ENCODE measurements around the gene CELSR1. TPM values are rescaled to one million over a fixed set of nuclear protein-coding genes. Genes with fewer than 3 reads are reported as not detected.
"Not testable (repeated sequence)": the region's sequence is repeated elsewhere in the genome, so short reads cannot be mapped to it uniquely, and the experiment has no call there.

The CELSR1 gene
- total RNA-seq, 1 experiment from 2014 or later, result 5.3 TPM

GRCh38 chr22:46518038-46518437 is 19.4 kb downstream of the CELSR1 start:
- no peaks in the 10 kb centered on the region for H3K27me3 ChIP-seq (ENCODE audit: control insufficient read depth, insufficient read depth, low read length)
- no peaks in the 10 kb centered on the region for H3K36me3 ChIP-seq (replicated peaks; ENCODE audit: control insufficient read depth, insufficient read depth, low read length)
- no peak overlapping the region for H3K4me3 ChIP-seq (ENCODE audit: insufficient read depth, low read depth, low read length)
- DNase-seq, result no peak

- Histone ChIP-seq H3K4me3 (ENCODE audit: insufficient read depth, low read depth, low read length) (no peak overlapping the region), H3K36me3 (replicated peaks; ENCODE audit: control insufficient read depth, insufficient read depth, low read length) (no peaks in the 10 kb centered on the region), H3K27me3 (ENCODE audit: control insufficient read depth, insufficient read depth, low read length) (no peaks in the 10 kb centered on the region)
- DNase-seq, result no peak
Observed at GRCh38 chr22:46517255-46517761, 20.1 kb downstream of the CELSR1 start.

- Histone ChIP-seq H3K27me3 (ENCODE audit: control insufficient read depth, insufficient read depth, low read length) (no peaks in the 10 kb centered on the region), H3K36me3 (replicated peaks; ENCODE audit: control insufficient read depth, insufficient read depth, low read length) (no peaks in the 10 kb centered on the region), H3K4me3 (ENCODE audit: insufficient read depth, low read depth, low read length) (no peak overlapping the region)
- DNase-seq, result peak; percentile 51
Observed at GRCh38 chr22:46516638-46517037, 20.8 kb downstream of the CELSR1 start.

GRCh38 chr22:46516112-46516487 is 21.3 kb downstream of the CELSR1 start:
- H3K27me3 ChIP-seq (ENCODE audit: control insufficient read depth, insufficient read depth, low read length); DNase-seq; H3K4me3 ChIP-seq (ENCODE audit: insufficient read depth, low read depth, low read length); H3K36me3 ChIP-seq (replicated peaks; ENCODE audit: control insufficient read depth, insufficient read depth, low read length): not testable (repeated sequence)

- no peaks in the 10 kb centered on the region for H3K36me3 ChIP-seq (replicated peaks; ENCODE audit: control insufficient read depth, insufficient read depth, low read length)
- no peaks in the 10 kb centered on the region for H3K27me3 ChIP-seq (ENCODE audit: control insufficient read depth, insufficient read depth, low read length)
- no peak overlapping the region for H3K4me3 ChIP-seq (ENCODE audit: insufficient read depth, low read depth, low read length)
- DNase-seq, result peak; percentile 72
Observed at GRCh38 chr22:46515208-46516111, 22.0 kb downstream of the CELSR1 start.

- Histone ChIP-seq H3K36me3 (replicated peaks; ENCODE audit: control insufficient read depth, insufficient read depth, low read length) (no peaks in the 10 kb centered on the region), H3K4me3 (ENCODE audit: insufficient read depth, low read depth, low read length) (no peak overlapping the region), H3K27me3 (ENCODE audit: control insufficient read depth, insufficient read depth, low read length) (no peaks in the 10 kb centered on the region)
- DNase-seq, result peak; percentile 80
Observed at GRCh38 chr22:46514592-46515207, 22.7 kb downstream of the CELSR1 start.

GRCh38 chr22:46513908-46514550 is 23.4 kb downstream of the CELSR1 start:
- H3K4me3 ChIP-seq (ENCODE audit: insufficient read depth, low read depth, low read length), result no peak overlapping the region
- H3K27me3 ChIP-seq (ENCODE audit: control insufficient read depth, insufficient read depth, low read length), result no peaks in the 10 kb centered on the region
- H3K36me3 ChIP-seq (replicated peaks; ENCODE audit: control insufficient read depth, insufficient read depth, low read length), result no peaks in the 10 kb centered on the region
- DNase-seq, result peak; percentile 49

- Histone ChIP-seq H3K36me3 (replicated peaks; ENCODE audit: control insufficient read depth, insufficient read depth, low read length) (no peaks in the 10 kb centered on the region), H3K27me3 (ENCODE audit: control insufficient read depth, insufficient read depth, low read length) (no peaks in the 10 kb centered on the region), H3K4me3 (ENCODE audit: insufficient read depth, low read depth, low read length) (no peak overlapping the region)
- no peak for DNase-seq
Observed at GRCh38 chr22:46512683-46513082, 24.7 kb downstream of the CELSR1 start.

GRCh38 chr22:46512039-46512370 is 25.4 kb downstream of the CELSR1 start:
- DNase-seq, result no peak
- no peaks in the 10 kb centered on the region for H3K27me3 ChIP-seq (ENCODE audit: control insufficient read depth, insufficient read depth, low read length)
- H3K36me3 ChIP-seq (replicated peaks; ENCODE audit: control insufficient read depth, insufficient read depth, low read length), result no peaks in the 10 kb centered on the region
- H3K4me3 ChIP-seq (ENCODE audit: insufficient read depth, low read depth, low read length), result no peak overlapping the region

- peak; percentile 53 for DNase-seq
- Histone ChIP-seq H3K36me3 (replicated peaks; ENCODE audit: control insufficient read depth, insufficient read depth, low read length) (no peaks in the 10 kb centered on the region), H3K4me3 (ENCODE audit: insufficient read depth, low read depth, low read length) (no peak overlapping the region), H3K27me3 (ENCODE audit: control insufficient read depth, insufficient read depth, low read length) (no peaks in the 10 kb centered on the region)
Observed at GRCh38 chr22:46511151-46512038, 26.0 kb downstream of the CELSR1 start.

- Histone ChIP-seq H3K27me3 (ENCODE audit: control insufficient read depth, insufficient read depth, low read length) (no peaks in the 10 kb centered on the region), H3K36me3 (replicated peaks; ENCODE audit: control insufficient read depth, insufficient read depth, low read length) (no peaks in the 10 kb centered on the region), H3K4me3 (ENCODE audit: insufficient read depth, low read depth, low read length) (no peak overlapping the region)
- no peak for DNase-seq
Observed at GRCh38 chr22:46509416-46510089, 27.9 kb downstream of the CELSR1 start.

- Histone ChIP-seq H3K36me3 (replicated peaks; ENCODE audit: control insufficient read depth, insufficient read depth, low read length) (no peaks in the 10 kb centered on the region), H3K4me3 (ENCODE audit: insufficient read depth, low read depth, low read length) (no peak overlapping the region), H3K27me3 (ENCODE audit: control insufficient read depth, insufficient read depth, low read length) (no peaks in the 10 kb centered on the region)
- DNase-seq, result no peak
Observed at GRCh38 chr22:46508491-46508999, 28.9 kb downstream of the CELSR1 start.

GRCh38 chr22:46507451-46508425 is 29.7 kb downstream of the CELSR1 start:
- H3K4me3 ChIP-seq (ENCODE audit: insufficient read depth, low read depth, low read length), result no peak overlapping the region
- peak; percentile 84 for DNase-seq
- no peaks in the 10 kb centered on the region for H3K36me3 ChIP-seq (replicated peaks; ENCODE audit: control insufficient read depth, insufficient read depth, low read length)
- no peaks in the 10 kb centered on the region for H3K27me3 ChIP-seq (ENCODE audit: control insufficient read depth, insufficient read depth, low read length)
